ENCODE measurements around the gene ADA.

Gene ADA

DNA sequence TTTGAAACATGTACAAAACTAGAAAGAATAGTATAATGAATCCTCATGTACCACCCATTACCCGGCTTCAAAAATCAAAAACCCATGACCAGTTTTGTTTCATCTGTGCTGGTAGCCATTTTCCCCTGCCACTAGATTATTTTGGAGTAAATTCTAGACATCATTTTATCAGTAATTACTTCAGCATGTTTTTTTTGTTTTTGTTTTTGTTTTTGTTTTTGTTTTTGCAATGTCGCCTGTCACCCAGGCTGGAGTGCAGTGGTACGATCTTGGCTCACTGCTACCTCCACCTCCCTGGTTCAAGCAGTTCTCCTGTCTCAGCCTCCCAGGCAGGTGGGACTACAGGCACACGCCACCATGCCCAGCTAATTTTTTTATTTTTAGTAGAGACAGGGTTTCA, 77.1 kb downstream of the ADA start:
- no peak for DNase-seq

DNA sequence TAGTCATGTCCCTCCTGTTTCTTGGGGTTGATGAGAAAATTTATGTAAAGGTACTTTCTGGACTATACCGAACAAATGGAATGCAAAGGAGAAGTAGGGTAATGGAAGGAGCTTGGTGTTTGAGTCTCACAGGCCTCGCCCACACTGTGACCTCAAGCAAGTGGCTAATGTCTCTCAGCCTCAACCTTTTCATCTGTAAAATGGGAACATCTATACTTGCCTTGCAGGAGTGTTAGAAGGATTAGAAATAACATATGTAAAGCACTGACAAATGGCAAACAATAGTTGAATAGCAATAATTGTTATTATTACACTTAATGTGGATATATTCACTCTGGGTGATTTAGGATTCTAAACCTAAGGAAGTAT, 78.0 kb downstream of the ADA start:
- no peak for DNase-seq

DNA sequence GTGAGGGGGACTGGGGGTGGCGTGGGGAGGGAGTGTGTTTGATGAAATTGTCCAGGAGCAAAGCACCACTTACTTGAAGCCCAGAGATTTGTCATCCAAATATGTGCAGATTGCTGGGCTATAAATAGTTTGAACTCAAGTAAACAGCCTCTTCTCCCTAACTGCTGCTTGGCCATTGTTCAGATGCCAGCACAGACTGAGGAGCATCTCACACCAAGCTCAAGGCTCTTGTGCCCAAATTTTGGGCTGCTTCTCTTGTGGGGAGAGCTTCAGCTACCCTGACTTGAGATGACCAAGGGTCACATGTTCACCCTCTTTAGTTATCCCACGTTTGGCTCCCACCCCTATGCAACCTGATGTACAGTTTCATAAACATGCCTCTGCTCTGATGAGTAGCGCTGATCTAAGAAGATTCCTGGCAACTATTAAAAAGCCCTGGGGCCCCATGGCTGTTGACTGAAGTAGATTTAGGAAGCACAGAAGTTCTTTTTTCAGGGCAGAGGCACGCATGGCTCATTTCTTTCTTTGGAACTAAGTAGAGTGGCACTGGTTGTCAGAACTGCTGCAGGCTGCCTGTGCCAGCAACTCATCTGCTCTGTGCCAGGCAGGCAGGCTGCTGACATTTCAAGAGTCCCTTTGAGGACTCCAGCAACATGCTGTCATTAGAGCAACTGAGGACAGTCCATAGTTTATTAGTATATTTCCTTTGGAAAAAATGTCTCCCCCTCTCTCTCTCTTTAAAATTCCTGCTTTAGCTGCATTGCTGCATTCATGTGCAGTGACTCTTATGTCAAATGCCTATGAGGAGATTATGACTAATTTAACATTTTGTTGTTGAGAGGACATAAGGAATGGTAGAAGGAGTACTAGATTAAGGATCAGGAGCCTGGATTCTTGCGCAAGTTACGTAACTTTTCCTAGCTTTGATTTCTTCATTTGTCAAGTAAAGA, 78.7 kb downstream of the ADA start:
- no peak for DNase-seq

DNA sequence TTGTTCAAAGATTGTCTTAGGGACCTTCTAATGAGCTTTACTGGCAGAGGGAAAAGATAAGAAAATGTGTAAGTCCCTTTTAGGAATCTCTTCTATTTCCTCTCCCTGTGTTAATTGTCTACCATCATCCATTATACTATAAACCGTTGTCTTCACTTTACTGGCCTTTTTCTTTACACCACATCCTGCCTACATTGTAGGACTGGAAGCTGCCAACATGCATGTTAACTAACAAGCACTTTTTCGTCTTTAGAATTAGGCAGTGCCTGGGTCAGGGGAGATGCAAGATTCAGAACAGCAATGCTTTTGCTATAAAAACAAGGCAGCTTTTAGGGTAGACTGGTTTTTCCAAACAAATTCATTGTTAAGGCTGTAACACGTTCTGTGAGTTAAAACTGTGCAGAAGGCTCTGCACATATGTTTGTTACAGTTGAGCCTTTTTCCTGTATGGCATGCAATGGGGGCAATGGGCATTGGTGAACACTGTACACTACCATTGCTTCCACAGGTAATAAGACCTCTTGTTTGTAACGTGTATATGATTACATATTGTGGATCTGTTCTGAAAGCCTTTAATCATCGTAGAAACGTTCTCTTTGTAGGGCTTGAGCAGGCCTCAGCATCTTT, 80.0 kb downstream of the ADA start:
- DNase-seq = no peak

DNA sequence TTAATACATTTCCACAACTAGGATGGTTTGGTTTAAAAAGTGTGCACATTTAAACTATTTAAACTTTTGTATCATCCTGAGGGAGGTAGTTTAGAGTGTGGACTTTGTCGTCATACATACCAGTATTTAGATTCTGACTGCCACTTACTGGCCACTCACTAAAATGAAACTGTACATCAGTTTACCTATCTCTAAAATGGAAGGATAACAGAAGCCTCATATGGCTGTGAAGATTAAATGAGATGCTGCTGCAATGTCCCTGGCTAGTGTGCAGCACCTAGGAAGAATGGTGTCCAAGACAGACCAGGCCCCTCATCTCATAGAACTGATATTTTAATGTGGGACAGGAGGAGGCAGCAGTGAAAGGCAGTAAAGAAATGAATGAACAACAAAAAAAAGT, 81.1 kb downstream of the ADA start:
- DNase-seq = no peak
